Mucosa of stomach (tissue), 1 donor: ENCODE results near the gene MED26.
A peak's percentile ranks its signal among the peaks of the same experiment; 100 is the strongest.
"Not testable (repeated sequence)": the region's sequence is repeated elsewhere in the genome, so short reads cannot be mapped to it uniquely, and the experiment has no call there.

ENCODE experiments used
- H3K27me3 ChIP-seq: one replicate; pipeline ENCODE4 v1.7.0; 2013; ENCODE audit warnings: mild to moderate bottlenecking, low read length; ENCODE audit not compliant: control insufficient read depth, insufficient read depth
- H3K36me3 ChIP-seq: one replicate; pipeline ENCODE4 v1.7.0; 2013; ENCODE audit warnings: low read length; ENCODE audit not compliant: control insufficient read depth, insufficient read depth
- H3K4me1 ChIP-seq: one replicate; pipeline ENCODE4 v1.7.0; 2013; ENCODE audit warnings: mild to moderate bottlenecking, low read length; ENCODE audit not compliant: control insufficient read depth, insufficient read depth
- H3K4me3 ChIP-seq: one replicate; pipeline ENCODE4 v1.7.0; 2013; ENCODE audit warnings: low read length
- H3K9ac ChIP-seq: one replicate; pipeline ENCODE4 v1.7.0; 2013; ENCODE audit warnings: mild to moderate bottlenecking, low read length, moderate library complexity
- H3K9me3 ChIP-seq: one replicate; pipeline ENCODE4 v1.7.0; 2013; ENCODE audit warnings: mild to moderate bottlenecking, low read length, moderate library complexity; ENCODE audit not compliant: control insufficient read depth
- donor health status: Pancreatic carcinoma.

MED26 gene

DNA sequence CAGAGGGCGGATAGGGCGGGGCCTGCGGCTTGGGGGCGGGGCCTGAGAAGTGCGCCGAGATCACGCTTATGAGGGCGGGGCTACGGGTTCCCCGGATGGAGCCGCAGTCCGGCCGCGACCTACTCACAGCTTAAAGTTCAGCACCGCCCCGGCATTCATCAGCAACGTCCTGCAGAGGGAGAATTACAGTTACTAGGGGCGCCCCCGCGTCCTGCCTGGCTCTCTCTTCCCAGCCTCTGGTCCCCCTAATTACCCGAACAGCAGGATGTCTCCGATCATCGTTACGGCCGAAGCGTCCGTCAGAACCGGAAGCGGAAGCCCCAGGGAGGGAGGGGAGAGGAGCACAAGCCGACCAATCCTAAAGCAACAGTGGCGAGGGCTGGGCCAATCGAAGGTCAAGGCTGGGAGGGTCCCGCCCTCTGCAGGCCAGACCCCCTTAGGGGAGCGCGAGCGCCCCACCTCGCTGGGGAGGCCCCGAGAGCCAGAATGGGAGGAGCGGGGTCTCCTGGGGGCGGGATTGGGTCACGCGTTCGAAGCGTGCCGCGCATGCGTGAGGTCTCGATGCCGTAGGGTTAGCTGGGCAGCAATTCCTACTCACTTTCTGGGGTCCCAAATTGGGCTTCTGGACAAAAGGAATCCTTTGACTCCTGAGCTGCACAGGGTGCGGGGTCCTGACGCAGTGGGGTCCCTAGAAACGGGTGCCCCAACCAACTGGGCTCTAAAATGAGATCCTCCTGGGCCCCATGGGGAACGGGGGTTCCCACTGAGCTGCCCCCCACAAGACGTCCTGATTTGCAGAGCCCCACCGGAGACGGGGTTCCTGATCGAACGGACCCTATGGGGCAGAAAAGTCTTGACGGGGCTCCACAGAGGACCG lies 32.1 kb upstream of the MED26 start, which contains the start of gene SMIM7:
SMIM7 (minus strand) TSS at position 313 of the 877 bp plus-strand sequence; CDS start at position 279, 34 bp downstream.
- Histone ChIP-seq H3K9me3 (no peaks in the 10 kb centered on the region), H3K27me3 (no peaks in the 10 kb centered on the region), H3K9ac (peak within 1 kb of the TSS; percentile 77), H3K4me3 (peak within 1 kb of the TSS; percentile 68), H3K4me1 (peaks cover 25% of the 10 kb centered on the region), H3K36me3 (no peaks in the 10 kb centered on the region)

DNA sequence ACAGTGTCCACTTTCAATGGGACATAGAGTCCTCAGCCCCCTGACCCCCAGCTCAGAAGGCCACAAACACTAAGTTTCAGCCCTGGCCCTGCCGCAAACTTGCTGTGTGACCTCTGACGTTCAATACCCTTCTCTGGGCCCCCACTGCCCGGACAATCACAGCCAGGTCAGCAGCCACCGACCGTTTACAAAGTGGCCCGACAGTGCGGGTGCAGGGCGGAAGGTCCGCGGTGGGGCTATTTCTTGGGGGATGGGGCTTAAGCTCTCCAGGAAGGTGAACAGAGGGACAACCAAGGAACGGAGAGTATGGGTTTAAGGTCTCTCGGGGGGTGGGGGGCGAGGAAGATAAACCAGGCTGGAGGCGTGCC lies 31.4 kb upstream of the MED26 start:
- peak overlapping the region; percentile 68 for H3K4me3 ChIP-seq
- no peaks in the 10 kb centered on the region for H3K27me3 ChIP-seq
- H3K9me3 ChIP-seq: no peaks in the 10 kb centered on the region
- peaks cover 23% of the 10 kb centered on the region for H3K4me1 ChIP-seq
- H3K9ac ChIP-seq: peak overlapping the region; percentile 71
- H3K36me3 ChIP-seq: no peaks in the 10 kb centered on the region

DNA sequence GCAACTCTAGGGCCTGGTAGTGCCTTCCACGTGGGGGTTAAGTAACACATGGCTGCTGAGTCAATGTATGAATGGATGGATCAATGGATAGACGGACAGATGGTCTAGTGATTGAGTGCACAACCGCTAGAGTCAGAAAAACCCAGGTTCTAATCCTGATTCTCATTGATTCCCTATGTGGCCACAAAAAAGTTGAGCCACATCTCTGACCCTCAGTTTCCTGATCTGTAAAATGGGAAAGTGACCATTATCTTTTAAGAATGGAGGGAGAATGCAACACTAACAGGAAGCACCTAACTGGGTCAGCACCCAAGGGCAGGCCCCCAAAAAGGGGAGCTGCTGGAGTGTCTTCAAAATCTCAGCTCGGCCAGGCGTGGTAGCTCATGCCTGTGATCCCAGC lies 29.4 kb upstream of the MED26 start:
- Histone ChIP-seq H3K36me3 (peaks cover 4% of the 10 kb centered on the region), H3K4me3 (no peak overlapping the region), H3K27me3 (no peaks in the 10 kb centered on the region), H3K9ac (no peak overlapping the region), H3K4me1 (peaks cover 12% of the 10 kb centered on the region), H3K9me3 (no peaks in the 10 kb centered on the region)

DNA sequence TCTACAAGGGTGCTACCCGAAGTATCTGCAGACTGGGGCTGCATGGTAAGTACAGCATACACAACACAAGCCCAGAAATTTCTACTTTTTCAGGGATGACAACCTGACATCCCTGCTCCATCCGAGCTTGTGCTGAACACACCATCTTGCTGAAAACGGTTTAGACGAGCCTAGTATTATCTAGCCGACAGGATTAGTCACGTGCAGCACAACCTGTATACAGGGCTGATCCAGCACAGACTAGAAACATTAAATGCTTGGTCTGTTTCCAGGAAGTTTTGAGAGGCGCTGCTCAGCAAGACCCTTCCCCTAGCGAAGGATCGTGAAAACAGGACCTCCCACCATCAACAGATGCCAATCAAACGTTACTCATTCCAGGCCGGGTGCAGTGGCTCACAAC lies 27.7 kb upstream of the MED26 start:
- Histone ChIP-seq H3K27me3 (no peaks in the 10 kb centered on the region), H3K4me3 (no peak overlapping the region), H3K4me1 (peaks cover 12% of the 10 kb centered on the region), H3K9me3 (no peaks in the 10 kb centered on the region), H3K9ac (no peak overlapping the region), H3K36me3 (peaks cover 5% of the 10 kb centered on the region)

DNA sequence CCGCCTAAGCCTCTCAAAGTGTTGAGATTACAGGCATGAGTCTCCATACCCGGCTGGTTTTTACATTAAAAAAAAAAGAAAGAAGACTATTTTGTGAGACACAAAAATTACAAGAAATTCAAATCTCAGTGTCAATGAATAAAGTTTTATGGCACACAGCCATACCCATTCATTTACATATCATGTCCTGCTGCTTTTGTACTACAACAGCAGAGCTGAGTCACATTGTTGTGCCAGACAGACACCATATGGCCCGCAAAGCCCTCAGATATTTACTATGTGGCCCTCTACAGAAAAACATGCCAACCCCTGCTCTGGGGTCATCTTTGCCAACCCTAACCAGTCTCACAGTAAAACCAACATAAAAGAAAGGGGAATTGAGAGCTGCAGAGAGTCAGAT lies 26.6 kb upstream of the MED26 start:
- H3K4me1 ChIP-seq: peaks cover 12% of the 10 kb centered on the region
- H3K27me3 ChIP-seq: no peaks in the 10 kb centered on the region
- peaks cover 5% of the 10 kb centered on the region for H3K36me3 ChIP-seq
- no peak overlapping the region for H3K9ac ChIP-seq
- H3K4me3 ChIP-seq: no peak overlapping the region
- H3K9me3 ChIP-seq: no peaks in the 10 kb centered on the region

DNA sequence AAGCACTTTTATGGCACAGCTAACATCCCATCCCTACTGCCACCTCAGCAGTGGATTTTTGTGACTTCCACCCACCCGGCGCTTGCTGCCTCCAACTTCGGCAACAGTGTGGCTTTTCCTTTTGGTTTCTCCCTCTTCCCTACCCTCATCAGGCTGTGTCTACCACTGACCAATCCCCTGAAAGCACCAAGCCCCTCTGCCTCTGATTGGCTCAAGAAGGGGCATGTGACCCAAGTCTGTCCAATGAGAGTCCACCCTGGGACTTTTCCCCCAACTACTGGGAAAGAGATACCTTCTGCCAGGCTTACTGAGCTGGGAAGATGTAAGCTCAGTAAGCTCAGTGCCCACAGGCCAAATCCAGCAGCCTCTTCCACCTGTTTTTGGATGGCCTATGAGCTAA lies 26.1 kb upstream of the MED26 start:
- H3K9me3 ChIP-seq: no peaks in the 10 kb centered on the region
- H3K27me3 ChIP-seq: no peaks in the 10 kb centered on the region
- no peak overlapping the region for H3K4me3 ChIP-seq
- H3K4me1 ChIP-seq: peaks cover 7% of the 10 kb centered on the region
- H3K9ac ChIP-seq: no peak overlapping the region
- H3K36me3 ChIP-seq: peaks cover 5% of the 10 kb centered on the region

DNA sequence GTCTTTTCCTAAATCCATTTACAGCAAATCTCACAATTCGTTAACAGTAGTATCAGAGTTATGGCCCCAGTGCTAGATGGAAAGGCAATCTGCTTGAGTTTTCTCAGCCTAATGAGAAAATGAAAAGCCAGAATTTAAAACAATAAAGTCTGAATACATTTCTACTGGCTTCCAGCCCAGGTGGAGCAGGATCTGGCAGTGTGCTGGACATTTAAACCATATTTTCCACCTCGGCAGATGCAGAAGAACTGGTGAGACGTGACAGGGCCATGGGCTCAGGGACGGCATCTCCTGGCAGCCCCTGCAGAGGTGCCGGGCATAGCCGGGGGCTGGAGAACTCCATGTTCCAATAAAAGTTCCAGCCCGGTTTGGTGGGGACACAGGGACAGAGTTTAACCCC lies 24.9 kb upstream of the MED26 start:
- Histone ChIP-seq H3K4me3 (no peak overlapping the region), H3K36me3 (peaks cover 5% of the 10 kb centered on the region), H3K9ac (no peak overlapping the region), H3K27me3 (no peaks in the 10 kb centered on the region), H3K9me3 (no peaks in the 10 kb centered on the region), H3K4me1 (no peaks in the 10 kb centered on the region)

DNA sequence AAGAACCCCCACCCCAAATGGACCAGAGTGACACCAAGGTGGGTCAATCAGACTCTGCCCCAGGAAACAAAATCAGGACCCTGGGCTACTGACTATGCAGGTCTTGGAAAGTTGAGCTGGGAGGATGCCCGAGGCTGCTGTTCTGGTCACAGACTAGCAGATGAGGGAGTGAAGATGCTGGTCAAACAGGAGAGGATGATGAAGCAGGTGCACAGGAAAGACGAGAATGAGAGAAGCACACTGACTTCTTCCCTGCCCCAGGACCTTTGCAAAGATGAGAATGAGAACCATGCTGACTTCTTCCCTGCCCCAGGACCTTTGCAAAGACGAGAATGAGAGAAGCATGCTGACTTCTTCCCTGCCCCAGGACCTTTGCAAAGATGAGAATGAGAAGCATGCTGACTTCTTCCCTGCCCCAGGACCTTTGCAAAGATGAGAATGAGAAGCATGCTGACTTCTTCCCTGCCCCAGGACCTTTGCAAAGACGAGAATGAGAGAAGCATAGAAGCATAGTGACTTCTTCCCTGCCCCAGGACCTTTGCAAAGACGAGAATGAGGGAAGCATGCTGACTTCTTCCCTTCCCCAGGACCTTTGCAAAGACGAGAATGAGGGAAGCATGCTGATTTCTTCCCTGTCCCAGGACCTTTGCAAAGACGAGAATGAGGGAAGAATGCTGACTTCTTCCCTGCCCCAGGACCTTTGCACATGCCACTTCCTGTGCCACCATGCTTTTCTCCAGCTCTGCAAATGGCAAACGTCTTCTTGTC lies 23.6 kb upstream of the MED26 start:
- H3K4me1 ChIP-seq, H3K36me3 ChIP-seq: not testable (repeated sequence)

DNA sequence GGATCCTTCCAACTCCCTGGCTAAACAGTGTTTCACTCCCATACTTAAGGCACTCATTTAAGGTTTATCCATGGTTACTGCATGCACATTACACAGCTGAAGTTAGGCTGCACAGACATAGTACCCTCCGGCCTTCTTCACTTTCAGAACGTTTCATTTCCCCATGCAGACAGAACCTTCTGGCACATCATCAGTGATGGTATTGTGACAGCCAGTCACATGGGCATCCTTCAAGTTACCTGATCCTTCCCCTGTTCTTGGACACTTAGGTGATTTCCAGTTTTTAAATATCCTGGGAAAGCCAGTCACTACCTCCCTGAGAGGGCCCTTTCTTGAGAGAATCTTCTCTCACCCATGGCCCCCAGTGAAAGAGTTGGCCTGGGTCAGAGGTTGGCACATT lies 22.8 kb upstream of the MED26 start:
- H3K9me3 ChIP-seq: no peaks in the 10 kb centered on the region
- H3K9ac ChIP-seq: no peak overlapping the region
- H3K4me1 ChIP-seq: no peaks in the 10 kb centered on the region
- no peaks in the 10 kb centered on the region for H3K27me3 ChIP-seq
- H3K36me3 ChIP-seq: peaks cover 11% of the 10 kb centered on the region
- no peak overlapping the region for H3K4me3 ChIP-seq

More for the DNA sequence above, 23.6 kb upstream of the MED26 start:
- H3K9me3 ChIP-seq, H3K4me3 ChIP-seq, H3K9ac ChIP-seq, H3K27me3 ChIP-seq: not testable (repeated sequence)

DNA sequence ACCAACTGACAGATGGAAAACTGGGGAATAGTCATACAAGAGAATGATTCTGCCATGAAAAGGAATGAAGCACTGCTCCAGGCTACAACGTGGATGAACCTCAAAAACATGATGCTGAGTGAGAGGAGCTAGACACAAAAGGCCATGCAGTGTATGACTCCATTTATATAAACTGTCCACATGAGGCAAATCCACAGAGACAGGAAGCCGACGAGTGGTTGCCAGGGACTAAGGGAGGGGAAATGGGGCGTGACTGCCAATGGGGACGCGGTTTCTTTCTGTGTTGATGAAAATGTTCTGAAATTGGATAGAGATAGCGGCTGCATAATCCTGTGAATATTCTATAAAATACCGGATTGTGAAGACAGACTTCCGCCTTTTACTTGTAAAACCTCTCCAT lies 21.7 kb upstream of the MED26 start:
- Histone ChIP-seq H3K9me3 (no peaks in the 10 kb centered on the region), H3K27me3 (no peaks in the 10 kb centered on the region), H3K36me3 (peaks cover 11% of the 10 kb centered on the region), H3K4me1 (no peaks in the 10 kb centered on the region), H3K9ac (no peak overlapping the region), H3K4me3 (no peak overlapping the region)

DNA sequence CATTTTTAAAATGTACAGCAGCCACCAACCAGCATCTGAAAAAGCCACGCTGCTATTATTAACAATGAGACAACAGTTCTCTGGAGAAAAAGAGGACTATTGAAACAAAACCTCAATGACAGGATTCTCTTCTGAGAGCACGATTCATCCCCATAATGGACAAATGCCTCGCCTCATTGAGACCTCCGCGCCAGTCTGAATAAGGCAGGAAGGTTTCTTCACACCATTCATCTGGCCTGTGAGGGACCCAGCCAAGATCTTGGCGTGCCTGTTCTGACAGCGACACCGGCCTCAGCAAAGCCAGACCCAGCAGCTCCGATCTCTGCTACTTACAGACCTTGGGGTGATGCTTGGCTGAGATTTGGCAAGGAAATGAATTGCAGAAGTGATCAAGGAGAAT lies 17.1 kb upstream of the MED26 start:
- H3K9me3 ChIP-seq: no peaks in the 10 kb centered on the region
- H3K36me3 ChIP-seq: peaks cover 6% of the 10 kb centered on the region
- H3K4me3 ChIP-seq: no peak overlapping the region
- no peak overlapping the region for H3K9ac ChIP-seq
- no peaks in the 10 kb centered on the region for H3K27me3 ChIP-seq
- no peaks in the 10 kb centered on the region for H3K4me1 ChIP-seq

DNA sequence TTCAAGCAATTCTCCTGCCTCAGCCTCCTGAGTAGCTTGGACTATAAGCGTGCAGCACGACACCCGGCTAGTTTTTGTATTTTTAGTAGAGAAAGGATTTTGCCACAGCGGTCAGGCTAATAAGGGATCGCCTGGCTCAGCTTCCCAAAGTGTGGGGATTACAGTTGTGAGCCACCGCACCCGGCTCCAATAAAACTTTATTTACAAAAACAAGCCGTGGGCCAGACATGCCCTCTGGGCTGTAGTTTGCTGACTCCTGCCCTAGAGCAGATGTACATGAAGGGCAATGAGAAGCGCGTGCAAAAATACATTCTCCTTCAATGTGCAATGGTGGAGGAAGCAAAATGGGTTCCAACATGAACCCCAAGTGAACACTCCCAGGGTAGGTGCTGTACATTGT lies 13.7 kb upstream of the MED26 start:
- Histone ChIP-seq H3K9me3 (no peaks in the 10 kb centered on the region), H3K36me3 (peaks cover 2% of the 10 kb centered on the region), H3K9ac (no peak overlapping the region), H3K4me1 (no peaks in the 10 kb centered on the region), H3K27me3 (no peaks in the 10 kb centered on the region), H3K4me3 (no peak overlapping the region)
